ENCODE measurements around the gene EPN2. TPM values are rescaled to one million over a fixed set of nuclear protein-coding genes. Genes with fewer than 3 reads are reported as not detected.
"Not testable (repeated sequence)": the region's sequence is repeated elsewhere in the genome, so short reads cannot be mapped to it uniquely, and the experiment has no call there.

The EPN2 gene
- 10 to 100 TPM; 45.3 to 50.8 (median 50.3) TPM for polyA plus RNA-seq (ENCODE audit: insufficient read depth in 1 of 5, insufficient read length in 5 of 5, low replicate concordance in 1 of 5)
- long read RNA-seq, donor 1, full-length matches to known transcripts, result 23 of 58 reads
- long read RNA-seq, donor 1, partial matches to known transcripts, result 17 of 58 reads
- long read RNA-seq, donor 1, other reads (novel, unspliced or antisense), result 18 of 58 reads
- long read RNA-seq, donor 2, full-length matches to known transcripts, result 8 of 8 reads
- long read RNA-seq, donor 2, partial matches to known transcripts, result 0 of 8 reads
- long read RNA-seq, donor 2, other reads (novel, unspliced or antisense), result 0 of 8 reads
- long read RNA-seq, donor 3, full-length matches to known transcripts, result 7 of 14 reads
- long read RNA-seq, donor 3, partial matches to known transcripts, result 7 of 14 reads
- long read RNA-seq, donor 3, other reads (novel, unspliced or antisense), result 0 of 14 reads
- long read RNA-seq, donor 4, full-length matches to known transcripts, result 21 of 32 reads
- long read RNA-seq, donor 4, partial matches to known transcripts, result 11 of 32 reads
- long read RNA-seq, donor 4, other reads (novel, unspliced or antisense), result 0 of 32 reads
- long read RNA-seq, donor 5, full-length matches to known transcripts, result 19 of 59 reads
- long read RNA-seq, donor 5, partial matches to known transcripts, result 8 of 59 reads
- long read RNA-seq, donor 5, other reads (novel, unspliced or antisense), result 32 of 59 reads
- long read RNA-seq, donor 6, full-length matches to known transcripts, result 24 of 31 reads
- long read RNA-seq, donor 6, partial matches to known transcripts, result 7 of 31 reads
- long read RNA-seq, donor 6, other reads (novel, unspliced or antisense), result 0 of 31 reads
- long read RNA-seq, donor 7, full-length matches to known transcripts, result 24 of 35 reads
- long read RNA-seq, donor 7, partial matches to known transcripts, result 11 of 35 reads
- long read RNA-seq, donor 7, other reads (novel, unspliced or antisense), result 0 of 35 reads
- long read RNA-seq, donor 8, full-length matches to known transcripts, result 9 of 9 reads
- long read RNA-seq, donor 8, partial matches to known transcripts, result 0 of 9 reads
- long read RNA-seq, donor 8, other reads (novel, unspliced or antisense), result 0 of 9 reads

- DNase-seq, result not testable (repeated sequence)
These were observed at the start of gene EPN2 for GRCh38 chr17:19237139-19237388. Gene EPN2, plus strand, starts transcription at chr17:19237366. Its CDS starts 45,754 bp downstream, at chr17:19283120.

DNA sequence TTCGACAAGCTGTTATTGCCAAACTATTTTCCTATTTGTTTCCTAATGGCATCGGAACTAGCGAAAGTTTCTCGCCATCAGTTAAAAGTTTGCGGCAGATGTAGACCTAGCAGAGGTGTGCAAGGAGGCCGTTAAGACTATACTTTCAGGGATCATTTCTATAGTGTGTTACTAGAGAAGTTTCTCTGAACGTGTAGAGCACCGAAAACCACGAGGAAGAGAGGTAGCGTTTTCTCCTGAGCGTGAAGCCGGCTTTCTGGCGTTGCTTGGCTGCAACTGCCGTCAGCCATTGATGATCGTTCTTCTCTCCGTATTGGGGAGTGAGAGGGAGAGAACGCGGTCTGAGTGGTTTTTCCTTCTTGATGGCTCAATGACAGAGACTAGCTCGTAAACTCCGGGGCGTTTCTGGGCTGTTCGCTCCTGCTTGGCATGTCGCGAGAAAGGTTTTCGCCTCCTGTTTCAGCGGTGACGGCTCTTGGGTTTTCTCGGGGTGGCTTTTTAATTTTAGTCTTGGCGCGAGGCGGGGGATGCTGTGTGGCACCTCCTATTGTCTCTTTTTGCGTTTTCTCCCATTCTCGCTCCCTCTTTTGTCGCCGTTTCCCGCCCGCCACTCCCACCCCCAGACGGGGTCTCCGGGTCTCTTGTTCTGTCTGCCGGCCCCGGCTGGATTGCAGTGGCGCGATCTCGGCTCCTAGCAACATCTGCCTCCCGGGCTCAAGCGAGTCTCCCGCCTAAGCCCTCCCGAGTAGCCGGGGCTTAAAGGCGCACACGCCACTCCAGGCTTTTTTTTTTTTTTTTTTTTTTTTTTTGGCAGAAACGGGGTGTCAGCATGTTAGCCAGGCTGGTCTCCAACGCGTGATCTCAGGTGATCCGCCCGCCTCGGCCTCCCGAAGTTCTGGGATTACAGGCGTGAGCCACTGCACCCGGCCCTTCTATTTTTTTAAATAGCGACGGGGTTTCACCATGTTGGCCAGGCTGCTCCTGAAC is 49.0 kb upstream of the EPN2 start:
- DNase-seq, result not testable (repeated sequence)

DNA sequence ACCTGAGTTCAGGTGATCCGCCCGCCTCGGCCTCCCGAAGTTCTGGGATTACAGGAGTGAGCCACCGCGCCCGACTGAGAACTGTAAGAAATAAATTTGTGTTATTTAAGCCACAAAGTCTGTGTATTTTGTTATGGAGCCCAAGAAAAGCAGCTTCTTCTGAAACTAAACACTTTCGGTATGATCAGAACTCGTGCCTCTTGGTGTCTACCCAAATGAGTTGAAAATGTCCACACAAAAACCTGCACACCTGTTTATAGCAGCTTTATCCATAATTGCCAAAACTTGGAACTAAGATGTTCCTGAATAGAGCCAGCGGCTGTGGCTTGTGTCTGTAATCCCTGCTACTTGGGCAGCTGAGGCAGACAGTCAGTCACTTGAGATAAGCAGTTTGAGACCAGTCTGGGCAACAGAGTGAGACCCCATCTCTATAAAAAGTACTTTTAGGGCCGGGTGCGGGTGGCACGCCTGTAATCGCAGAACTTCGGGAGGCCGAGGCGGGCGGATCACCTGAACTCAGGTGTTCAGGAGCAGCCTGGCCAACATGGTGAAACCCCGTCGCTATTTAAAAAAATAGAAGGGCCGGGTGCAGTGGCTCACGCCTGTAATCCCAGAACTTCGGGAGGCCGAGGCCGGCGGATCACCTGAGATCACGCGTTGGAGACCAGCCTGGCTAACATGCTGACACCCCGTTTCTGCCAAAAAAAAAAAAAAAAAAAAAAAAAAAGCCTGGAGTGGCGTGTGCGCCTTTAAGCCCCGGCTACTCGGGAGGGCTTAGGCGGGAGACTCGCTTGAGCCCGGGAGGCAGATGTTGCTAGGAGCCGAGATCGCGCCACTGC is 48.1 kb upstream of the EPN2 start:
- not testable (repeated sequence) for DNase-seq

- DNase-seq, result not testable (repeated sequence)
These were observed 47.3 kb upstream of the EPN2 start for GRCh38 chr17:19189781-19190405.

DNA sequence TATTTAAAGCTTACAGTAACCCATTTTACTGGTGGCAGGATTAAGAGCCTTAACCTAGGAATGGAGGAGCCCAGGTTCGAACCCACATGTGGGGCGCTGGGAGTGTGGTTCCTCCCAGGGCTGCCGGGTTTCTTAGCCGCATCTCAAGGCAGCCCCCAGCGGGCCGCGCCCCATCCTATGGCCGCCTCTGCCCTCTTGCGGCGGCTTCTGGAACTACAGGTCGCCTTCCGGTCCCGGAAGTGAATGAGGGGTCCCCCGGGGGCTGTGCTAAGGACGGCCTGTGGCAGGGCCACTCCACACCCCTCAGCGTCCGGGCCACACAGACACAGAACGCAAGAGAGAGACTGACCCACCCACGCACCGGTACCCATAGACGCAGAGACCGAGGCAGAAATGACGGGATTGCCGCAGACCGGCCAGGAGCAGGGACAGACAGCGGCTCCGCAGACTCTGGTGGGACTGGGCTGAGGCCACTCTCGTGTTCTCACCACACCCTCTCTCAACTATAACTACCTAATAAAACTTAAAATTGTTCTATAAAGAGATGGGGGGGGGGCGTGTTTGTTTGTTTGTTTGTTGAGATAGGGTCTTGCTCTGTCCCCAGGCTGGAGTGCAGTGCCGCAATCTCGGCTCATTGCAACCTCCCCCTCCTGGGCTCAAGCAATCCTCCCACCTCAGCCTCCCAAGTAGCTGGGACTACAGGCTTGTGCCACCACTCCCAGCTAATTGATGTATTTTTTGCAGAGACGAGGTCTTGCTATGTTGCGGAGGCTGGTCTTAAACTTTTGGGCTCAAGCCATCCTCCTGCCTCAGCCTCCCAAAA is 40.6 kb upstream of the EPN2 start:
- not testable (repeated sequence) for DNase-seq

DNA sequence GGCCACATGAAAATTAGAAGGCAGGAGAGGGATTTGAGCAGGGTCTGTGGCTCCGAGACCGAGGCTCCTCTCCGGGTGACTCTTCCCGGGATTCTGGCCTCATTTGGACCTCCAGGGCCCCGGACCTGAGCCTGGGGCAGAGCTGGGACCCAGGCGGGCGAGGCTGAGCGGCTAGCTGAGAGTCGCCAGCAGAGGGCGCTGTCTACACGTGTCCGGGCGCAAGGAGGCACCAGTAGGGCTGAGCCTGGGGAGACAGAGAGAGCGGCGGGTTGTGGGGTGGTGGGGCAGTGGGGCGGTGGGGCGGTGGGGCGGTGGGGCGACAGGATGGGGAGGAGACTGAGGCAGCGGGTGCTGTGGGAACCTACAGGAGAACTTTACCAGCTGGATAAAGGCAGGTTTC is 34.7 kb upstream of the EPN2 start:
- DNase-seq, result not testable (repeated sequence)

DNA sequence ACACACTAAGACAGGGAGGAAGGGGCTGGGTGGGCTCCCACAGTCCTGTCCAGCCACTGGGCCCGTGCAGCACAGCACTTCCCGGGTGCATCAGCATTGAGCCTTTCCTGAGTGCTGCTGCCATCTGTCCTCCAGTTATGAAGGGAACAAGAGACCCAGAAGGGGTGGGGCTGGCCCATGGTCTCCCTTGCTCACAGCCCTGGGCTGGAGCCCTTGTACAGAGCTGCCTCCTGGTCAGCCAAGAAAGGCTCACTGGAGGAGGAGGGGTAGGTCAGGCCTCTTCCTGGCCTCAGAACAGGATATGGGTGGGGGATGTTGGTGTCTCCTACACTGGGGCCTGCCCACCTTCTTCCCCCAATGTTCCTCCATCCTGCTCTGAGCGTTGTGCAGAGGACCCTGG is 33.7 kb upstream of the EPN2 start:
- not testable (repeated sequence) for DNase-seq

GRCh38 chr17:19215074-19215860 is 21.9 kb upstream of the EPN2 start:
- not testable (repeated sequence) for DNase-seq

GRCh38 chr17:19216148-19216926 is 20.8 kb upstream of the EPN2 start:
- DNase-seq, result not testable (repeated sequence)

GRCh38 chr17:19218914-19219313 is 18.3 kb upstream of the EPN2 start:
- not testable (repeated sequence) for DNase-seq

- not testable (repeated sequence) for DNase-seq
These were observed 17.8 kb upstream of the EPN2 start for GRCh38 chr17:19219384-19219783.

- not testable (repeated sequence) for DNase-seq
These were observed 17.0 kb upstream of the EPN2 start for GRCh38 chr17:19220195-19220594.

- DNase-seq, result not testable (repeated sequence)
These were observed 10.3 kb upstream of the EPN2 start for GRCh38 chr17:19226610-19227588.

GRCh38 chr17:19234676-19235075 is 2.5 kb upstream of the EPN2 start:
- not testable (repeated sequence) for DNase-seq

GRCh38 chr17:19236351-19237138 is 621 bp upstream of the EPN2 start:
- DNase-seq, result not testable (repeated sequence)
